Lower leg skin (tissue), 3 donors: ENCODE measurements around the gene ZBTB17.

Experiments used
- CTCF ChIP-seq, 3 donors: fragments of 450-650 bp; IDR thresholded peaks; one replicate each; pipeline ENCODE4 v1.5.1; 2016; ENCODE audit warnings: antibody characterized with exemption in 3 of 3, mild to moderate bottlenecking in 3 of 3, moderate library complexity in 2 of 3
- POLR2A ChIP-seq, 2 donors: fragments of 450-650 bp; IDR thresholded peaks; one replicate each; pipeline ENCODE4 v1.6.1; 2016 to 2017; ENCODE audit warnings: antibody characterized with exemption in 2 of 2, mild to moderate bottlenecking in 1 of 2, moderate library complexity in 1 of 2

DNA sequence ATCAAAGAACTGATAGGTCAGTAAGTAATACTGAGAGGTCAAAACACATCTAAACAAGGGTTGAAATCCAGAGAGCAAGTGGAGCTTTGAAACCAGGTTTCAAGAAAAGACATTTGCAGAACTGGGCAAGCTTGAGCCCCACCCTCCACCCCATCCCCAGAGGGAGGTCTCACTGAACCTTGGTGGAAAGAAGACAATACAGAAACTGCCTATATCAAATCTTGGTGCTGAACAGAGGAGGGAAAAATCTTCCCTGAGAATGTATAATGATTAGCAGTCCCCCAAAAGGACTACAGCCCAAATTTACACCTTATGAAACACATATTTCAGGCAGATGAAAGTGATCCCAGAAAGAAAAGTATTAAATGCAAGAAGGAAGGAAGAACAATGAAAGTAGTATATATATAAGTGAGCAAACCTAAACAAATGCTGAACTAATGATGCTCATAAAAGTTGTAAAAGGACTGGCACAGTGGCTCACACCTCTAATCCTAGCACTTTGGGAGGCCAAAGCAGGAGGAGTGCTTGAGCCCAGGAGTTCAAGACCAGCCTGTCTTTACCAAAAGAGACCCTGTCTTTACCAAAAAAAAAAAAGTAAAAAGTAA is 12.4 kb downstream of the ZBTB17 start:
- TF ChIP-seq CTCF (IDR thresholded peaks at IDR 0.05) (no peak), POLR2A (IDR thresholded peaks at IDR 0.05) (no peak)
